Activated T-helper 1 cell treated with anti-CD3 and anti-CD28 coated beads, Interleukin-12 subunit alpha, Interleukin-12 subunit beta, Interleukin-2, Interleukin-4 antibody, amounts not matched to agents 30 ng/mL and 10 ng/mL and 1 ng/mL, durations not matched to agents 14 hours and 24 hours and 36 hours (primary cell): ENCODE data around the gene ITM2C. TPM values are rescaled to one million over a fixed set of nuclear protein-coding genes. Genes with fewer than 3 reads are reported as not detected.

Experiments used
- DNase-seq: peaks from one replicate; pipeline ENCODE4 v3.0.0; 2021; ENCODE audit warnings: low spot score
- H3K27ac Mint-ChIP-seq: one replicate; pipeline ENCODE4 v1.8.0; 2021; ENCODE audit warnings: mild to moderate bottlenecking, mixed read lengths
- H3K27me3 Mint-ChIP-seq: one replicate; pipeline ENCODE4 v1.8.0; 2022; ENCODE audit warnings: mild to moderate bottlenecking, moderate library complexity, mixed read lengths; ENCODE audit not compliant: insufficient read depth
- H3K36me3 Mint-ChIP-seq: one replicate; pipeline ENCODE4 v1.8.0; 2021; ENCODE audit warnings: low read depth, mixed read lengths
- H3K4me1 Mint-ChIP-seq: one replicate; pipeline ENCODE4 v1.8.0; 2021; ENCODE audit warnings: low read depth, mixed read lengths
- H3K4me3 Mint-ChIP-seq: one replicate; pipeline ENCODE4 v1.8.0; 2021; ENCODE audit warnings: mild to moderate bottlenecking, moderate library complexity, mixed read lengths
- H3K9me3 Mint-ChIP-seq: one replicate; pipeline ENCODE4 v1.8.0; 2021; ENCODE audit warnings: mixed read lengths
- intact Hi-C: fragments of 100-400 bp; cut with micrococcal nuclease; formaldehyde crosslinking; loops from one replicate; pipeline ENCODE4 v1.15.1; 2024
- total RNA-seq: library from RNA; stranded (reverse); gene quantifications from 2 replicates; pipeline ENCODE4 v1.2.3, GENCODE V29; 2022

The ITM2C gene
- total RNA-seq, 1 donor from 2014 or later: 4.2 TPM

DNA sequence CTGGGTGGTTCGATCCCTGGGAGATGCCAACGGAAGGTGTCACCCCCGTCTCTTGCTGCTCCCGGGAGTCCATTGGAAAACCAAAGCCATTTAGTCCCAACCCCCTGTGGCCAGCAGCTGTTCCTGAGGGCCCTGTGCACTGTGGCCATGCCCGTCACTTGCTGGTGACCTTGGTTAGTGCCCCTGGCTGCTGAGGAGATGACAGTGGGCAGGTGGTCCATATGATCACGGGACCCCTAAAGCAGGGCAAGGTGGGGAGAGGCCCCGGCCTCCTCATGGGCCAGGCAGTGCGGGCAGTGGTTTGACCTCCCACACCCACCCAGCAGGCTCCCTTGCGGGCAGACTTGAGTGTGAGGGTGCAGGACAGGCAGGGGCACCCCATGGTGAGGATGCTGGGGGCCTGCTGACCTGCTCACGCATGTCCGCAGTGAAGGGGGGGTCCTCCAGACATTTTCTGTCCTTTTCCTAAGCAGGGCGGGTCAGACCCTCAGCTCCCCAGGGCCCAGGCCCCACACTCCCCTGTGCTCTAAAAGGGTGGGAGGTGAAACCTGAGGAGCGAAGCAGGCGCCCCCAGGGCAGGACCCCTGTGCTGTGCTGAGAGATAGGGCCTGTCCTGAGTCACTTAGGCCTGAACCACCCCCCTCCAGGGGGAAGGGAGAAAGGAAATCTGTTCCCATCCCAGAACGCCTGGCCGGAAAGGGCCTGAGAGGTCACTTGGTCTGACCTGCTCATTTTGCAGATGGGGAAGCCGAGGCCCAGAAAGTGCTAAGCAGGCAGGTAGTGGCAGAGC, 6.8 kb downstream of the ITM2C start:
- no peak overlapping the region for H3K4me3 Mint-ChIP-seq
- H3K36me3 Mint-ChIP-seq: no peaks in the 10 kb centered on the region
- no peaks in the 10 kb centered on the region for H3K9me3 Mint-ChIP-seq
- H3K4me1 Mint-ChIP-seq: peaks cover 7% of the 10 kb centered on the region
- no peak overlapping the region for H3K27ac Mint-ChIP-seq
- DNase-seq: no peak
- intact Hi-C loops: no loop called here
- peaks cover 25% of the 10 kb centered on the region for H3K27me3 Mint-ChIP-seq

DNA sequence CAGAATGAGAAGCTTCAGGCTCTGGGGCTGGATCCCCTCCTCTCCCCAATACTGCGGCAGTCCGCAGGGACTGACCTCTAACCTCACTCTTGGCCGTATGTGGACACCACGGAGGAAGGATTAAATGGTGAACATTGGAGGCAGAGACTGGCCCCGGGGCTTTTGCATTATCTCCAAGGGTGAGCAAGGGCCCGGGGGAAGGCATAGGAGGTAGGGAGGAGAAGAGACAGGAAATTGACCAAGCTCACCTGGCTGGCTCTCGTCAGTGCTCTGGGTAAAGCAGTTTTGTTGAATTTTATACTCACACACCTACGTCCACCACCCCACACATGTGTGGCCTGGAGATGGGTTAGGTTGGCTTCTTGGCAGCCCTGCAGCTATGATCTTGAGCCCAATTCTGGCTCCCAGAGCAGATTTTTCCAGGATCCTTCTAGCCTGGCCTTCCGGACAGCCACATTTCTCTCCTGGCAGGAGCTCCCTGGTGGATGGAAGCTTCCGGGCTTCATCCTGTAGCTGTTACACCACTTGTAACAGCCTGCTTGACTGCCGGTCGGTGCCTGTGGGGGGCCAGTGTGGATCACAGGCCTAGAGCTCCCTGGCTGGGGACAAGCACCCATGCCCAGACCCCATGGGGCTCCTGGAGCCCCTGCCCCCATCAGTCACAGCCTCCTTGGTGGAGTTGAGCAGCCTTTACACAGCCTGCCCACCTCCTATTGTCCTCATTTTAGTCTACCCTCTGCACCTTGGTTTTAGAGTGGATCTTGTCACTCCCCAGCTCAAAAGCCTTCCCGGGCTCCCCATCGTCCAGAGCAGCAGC, 7.6 kb downstream of the ITM2C start:
- DNase-seq: no peak
- Mint-ChIP-seq H3K36me3 (no peaks in the 10 kb centered on the region), H3K27me3 (peaks cover 19% of the 10 kb centered on the region), H3K4me3 (no peak overlapping the region), H3K4me1 (no peaks in the 10 kb centered on the region), H3K27ac (no peak overlapping the region), H3K9me3 (no peaks in the 10 kb centered on the region)
- intact Hi-C loops: no loop called here

DNA sequence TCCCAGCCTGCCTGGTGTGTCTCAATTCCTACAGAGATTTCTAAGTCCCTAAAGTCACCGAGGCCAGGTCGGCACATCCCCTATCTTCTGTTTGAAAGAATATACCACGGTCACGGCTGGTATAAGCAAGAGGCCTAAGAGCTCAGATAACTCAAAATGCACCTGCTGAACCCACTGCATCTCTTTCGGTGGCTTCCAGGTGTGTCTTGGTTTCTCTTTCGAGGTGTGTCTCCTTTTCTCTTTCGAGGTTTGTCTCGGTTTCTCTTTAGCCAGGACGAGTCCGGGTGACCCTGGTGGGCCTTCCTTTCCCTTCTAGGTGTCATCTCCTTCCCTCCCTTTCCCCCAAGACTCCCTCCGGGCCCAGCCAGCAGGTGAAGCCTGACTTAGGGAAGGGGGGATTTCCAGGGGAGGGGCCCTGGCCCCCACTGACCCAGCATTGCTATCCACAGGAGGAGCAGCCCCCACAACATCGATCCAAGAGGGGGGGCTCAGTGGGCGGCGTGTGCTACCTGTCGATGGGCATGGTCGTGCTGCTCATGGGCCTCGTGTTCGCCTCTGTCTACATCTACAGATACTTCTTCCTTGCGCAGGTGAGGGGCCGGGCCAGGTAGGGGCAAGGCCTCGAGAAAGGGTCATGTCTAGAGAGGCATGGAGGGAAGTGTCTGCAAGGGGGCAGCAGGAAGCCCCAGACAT, 8.4 kb downstream of the ITM2C start:
- Mint-ChIP-seq H3K4me3 (no peak overlapping the region), H3K27me3 (peaks cover 18% of the 10 kb centered on the region), H3K27ac (no peak overlapping the region), H3K9me3 (no peaks in the 10 kb centered on the region), H3K4me1 (no peaks in the 10 kb centered on the region), H3K36me3 (no peaks in the 10 kb centered on the region)
- no peak for DNase-seq
- intact Hi-C loops: no loop called here

DNA sequence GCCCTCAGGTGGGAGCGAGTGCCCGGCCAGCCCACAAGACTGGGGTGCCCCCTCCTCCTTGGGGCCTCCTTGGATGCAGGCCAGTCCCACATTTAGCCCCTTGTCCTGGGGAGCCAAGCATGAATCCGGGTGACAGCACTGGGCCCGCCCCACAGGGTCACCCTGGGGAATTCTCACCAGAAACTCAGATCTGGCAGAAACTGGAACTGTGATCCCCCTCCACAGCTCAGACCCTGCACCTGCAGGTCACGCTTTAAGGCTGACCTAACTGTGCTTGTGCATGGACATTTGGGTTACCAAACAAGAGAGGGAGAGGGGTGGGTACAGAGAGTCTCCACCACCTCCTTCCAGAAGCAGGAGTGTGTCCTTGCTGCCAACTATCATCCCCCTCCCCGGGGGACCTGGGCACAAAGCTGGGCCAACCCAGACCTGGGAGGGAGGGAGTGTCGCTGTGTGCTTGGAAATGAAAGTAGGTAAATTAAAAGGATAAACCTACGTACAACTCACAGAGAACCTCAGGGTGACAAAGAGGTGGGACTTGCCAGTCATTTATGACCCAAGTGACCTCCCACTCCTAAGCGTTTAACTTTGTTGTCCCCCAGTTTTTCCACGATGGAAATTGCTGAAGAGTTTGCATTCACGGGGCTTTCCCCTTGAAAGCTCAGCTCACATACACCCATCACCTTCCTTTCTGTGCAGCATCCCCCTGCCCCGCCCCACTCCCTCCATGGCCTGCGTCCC, 9.1 kb downstream of the ITM2C start:
- no peaks in the 10 kb centered on the region for H3K4me1 Mint-ChIP-seq
- peaks cover 18% of the 10 kb centered on the region for H3K27me3 Mint-ChIP-seq
- no peak for DNase-seq
- H3K27ac Mint-ChIP-seq: no peak overlapping the region
- no peak overlapping the region for H3K4me3 Mint-ChIP-seq
- intact Hi-C loops: no loop called here
- H3K36me3 Mint-ChIP-seq: no peaks in the 10 kb centered on the region
- H3K9me3 Mint-ChIP-seq: no peaks in the 10 kb centered on the region

DNA sequence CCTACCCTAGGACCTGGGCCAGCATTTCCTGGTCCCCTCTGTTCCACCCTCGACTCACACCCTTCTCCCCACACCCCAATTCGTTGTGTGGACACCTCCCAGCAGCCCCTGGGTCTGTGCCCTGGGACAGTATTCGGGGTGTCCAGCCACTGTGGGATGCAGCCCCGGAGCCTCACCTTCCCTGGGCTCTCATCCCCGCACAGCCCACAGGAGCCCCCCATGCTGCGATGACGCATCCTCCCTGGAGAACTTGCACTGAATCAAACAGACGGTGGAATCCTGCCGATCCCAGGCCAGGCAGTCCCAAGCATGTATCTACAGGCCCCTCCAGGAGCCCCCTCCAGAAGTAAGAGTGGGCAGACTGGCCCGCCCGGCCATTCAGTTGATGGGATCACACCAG, 9.7 kb downstream of the ITM2C start:
- Mint-ChIP-seq H3K27me3 (peaks cover 22% of the 10 kb centered on the region), H3K4me1 (no peaks in the 10 kb centered on the region), H3K9me3 (no peaks in the 10 kb centered on the region), H3K36me3 (no peaks in the 10 kb centered on the region), H3K27ac (no peak overlapping the region), H3K4me3 (no peak overlapping the region)
- DNase-seq: no peak
- intact Hi-C loops: no loop called here

DNA sequence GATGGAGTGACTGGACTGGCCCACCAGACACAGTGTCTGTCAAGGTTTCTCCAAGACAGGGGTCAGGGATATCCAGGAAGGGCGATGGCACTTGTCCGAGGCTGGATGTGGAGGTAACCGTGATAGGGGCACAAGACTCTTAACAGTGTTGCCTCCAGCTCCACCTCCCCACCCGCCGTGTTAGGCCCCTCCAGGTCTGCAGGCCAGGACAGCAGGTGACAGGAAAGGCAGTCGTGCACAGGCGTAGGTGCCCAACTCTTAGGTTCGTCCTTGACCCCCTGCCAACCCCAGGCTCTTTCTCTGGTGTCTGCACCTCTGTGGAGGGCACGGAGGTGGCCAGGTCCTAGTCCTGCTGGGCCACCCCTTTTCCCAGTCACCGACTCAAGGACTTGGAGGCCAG, 10.1 kb downstream of the ITM2C start:
- H3K4me3 Mint-ChIP-seq: no peak overlapping the region
- intact Hi-C loops: no loop called here
- no peaks in the 10 kb centered on the region for H3K9me3 Mint-ChIP-seq
- no peak overlapping the region for H3K27ac Mint-ChIP-seq
- no peaks in the 10 kb centered on the region for H3K4me1 Mint-ChIP-seq
- H3K27me3 Mint-ChIP-seq: peaks cover 20% of the 10 kb centered on the region
- DNase-seq: no peak
- H3K36me3 Mint-ChIP-seq: no peaks in the 10 kb centered on the region

DNA sequence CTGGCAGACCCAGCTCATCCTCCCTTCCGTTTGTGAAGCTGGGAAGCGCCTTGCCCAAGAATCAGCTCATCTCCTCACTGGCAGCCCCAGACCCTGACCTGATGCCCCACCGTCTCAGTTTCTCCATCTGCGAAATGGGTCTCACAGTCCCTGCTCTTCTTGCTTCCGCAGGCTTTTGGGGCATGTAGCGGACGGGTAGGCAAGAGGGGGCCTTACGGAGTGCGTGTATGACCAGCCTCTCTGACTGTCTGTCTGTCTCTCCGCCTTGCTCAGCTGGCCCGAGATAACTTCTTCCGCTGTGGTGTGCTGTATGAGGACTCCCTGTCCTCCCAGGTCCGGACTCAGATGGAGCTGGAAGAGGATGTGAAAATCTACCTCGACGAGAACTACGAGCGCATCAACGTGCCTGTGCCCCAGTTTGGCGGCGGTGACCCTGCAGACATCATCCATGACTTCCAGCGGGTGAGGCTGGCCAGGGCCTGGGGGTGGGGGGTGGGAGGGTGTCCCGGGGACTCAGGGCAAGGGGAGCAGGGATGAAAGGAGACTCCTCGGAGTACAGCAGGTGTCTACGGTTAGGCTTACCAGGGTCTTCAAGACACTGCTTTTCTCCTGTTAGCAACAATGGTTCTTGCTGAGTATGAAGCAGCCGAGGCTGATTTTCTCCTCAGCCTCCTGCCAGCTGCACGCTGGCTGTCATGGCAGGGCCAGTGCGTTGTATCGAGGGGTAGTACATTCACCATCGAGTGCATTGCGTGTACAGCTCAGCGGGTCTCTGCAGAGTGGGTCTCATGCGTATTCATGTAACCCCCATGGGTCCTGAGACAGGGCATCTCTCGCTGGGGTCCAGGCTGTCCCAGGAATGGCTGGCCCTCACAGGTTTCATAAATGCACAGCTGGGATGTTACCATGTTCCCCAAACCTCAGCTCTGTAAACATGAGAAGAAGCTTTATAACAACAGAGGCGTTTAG, 10.9 kb downstream of the ITM2C start:
- intact Hi-C loops: no loop called here

DNA sequence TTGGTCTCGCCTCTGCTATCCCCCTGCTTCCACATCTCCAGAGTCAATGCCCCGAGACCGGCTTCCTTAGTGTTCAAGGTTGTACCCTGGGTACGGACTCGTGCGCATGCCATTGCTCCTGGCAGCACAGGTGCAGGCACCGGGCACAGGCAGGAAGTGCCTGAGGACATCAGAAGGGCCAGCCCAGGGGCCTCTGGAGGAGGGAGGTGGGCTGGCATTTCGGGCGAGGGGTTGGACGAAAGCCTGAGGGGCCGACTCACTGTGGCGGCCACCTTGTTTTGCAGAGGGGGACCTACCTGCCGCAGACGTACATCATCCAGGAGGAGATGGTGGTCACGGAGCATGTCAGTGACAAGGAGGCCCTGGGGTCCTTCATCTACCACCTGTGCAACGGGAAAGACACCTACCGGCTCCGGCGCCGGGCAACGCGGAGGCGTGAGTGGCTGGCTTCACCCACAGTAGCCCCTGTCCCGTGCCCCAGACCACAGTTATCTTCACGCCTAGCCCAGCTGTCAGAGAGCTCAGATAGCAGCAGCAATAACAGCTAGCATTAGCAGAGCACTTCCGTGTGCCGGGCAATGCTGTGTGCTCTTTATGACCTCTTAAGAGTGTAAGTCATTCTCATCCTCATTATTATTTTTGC, 12.5 kb downstream of the ITM2C start:
- H3K4me1 Mint-ChIP-seq: no peaks in the 10 kb centered on the region
- no peak overlapping the region for H3K4me3 Mint-ChIP-seq

More for the DNA sequence above, 10.9 kb downstream of the ITM2C start:
- peak overlapping the region; percentile 29 for H3K27ac Mint-ChIP-seq
- H3K4me3 Mint-ChIP-seq: no peak overlapping the region
- H3K36me3 Mint-ChIP-seq: no peaks in the 10 kb centered on the region
- H3K9me3 Mint-ChIP-seq: no peaks in the 10 kb centered on the region
- no peaks in the 10 kb centered on the region for H3K4me1 Mint-ChIP-seq
- DNase-seq: no peak
- peaks cover 13% of the 10 kb centered on the region for H3K27me3 Mint-ChIP-seq

DNA sequence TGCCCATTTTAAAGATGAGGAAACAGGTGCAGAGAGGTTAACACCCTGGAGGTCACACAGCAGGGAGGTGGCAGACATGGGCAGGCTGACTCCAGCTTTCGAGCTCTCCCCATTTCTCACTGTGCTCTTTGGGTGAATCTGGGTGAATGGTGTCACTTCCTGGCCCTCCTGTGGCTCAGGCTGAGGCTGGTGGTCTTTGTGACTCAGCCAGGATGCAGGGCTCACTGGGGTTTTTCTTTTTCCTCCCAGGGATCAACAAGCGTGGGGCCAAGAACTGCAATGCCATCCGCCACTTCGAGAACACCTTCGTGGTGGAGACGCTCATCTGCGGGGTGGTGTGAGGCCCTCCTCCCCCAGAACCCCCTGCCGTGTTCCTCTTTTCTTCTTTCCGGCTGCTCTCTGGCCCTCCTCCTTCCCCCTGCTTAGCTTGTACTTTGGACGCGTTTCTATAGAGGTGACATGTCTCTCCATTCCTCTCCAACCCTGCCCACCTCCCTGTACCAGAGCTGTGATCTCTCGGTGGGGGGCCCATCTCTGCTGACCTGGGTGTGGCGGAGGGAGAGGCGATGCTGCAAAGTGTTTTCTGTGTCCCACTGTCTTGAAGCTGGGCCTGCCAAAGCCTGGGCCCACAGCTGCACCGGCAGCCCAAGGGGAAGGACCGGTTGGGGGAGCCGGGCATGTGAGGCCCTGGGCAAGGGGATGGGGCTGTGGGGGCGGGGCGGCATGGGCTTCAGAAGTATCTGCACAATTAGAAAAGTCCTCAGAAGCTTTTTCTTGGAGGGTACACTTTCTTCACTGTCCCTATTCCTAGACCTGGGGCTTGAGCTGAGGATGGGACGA, 13.2 kb downstream of the ITM2C start:
- no peak overlapping the region for H3K4me3 Mint-ChIP-seq
- DNase-seq: no peak
- H3K9me3 Mint-ChIP-seq: no peaks in the 10 kb centered on the region
- peaks cover 24% of the 10 kb centered on the region for H3K27me3 Mint-ChIP-seq
- H3K27ac Mint-ChIP-seq: no peak overlapping the region
- no peaks in the 10 kb centered on the region for H3K36me3 Mint-ChIP-seq
- intact Hi-C loops: no loop called here
- no peaks in the 10 kb centered on the region for H3K4me1 Mint-ChIP-seq

More for the DNA sequence above, 12.5 kb downstream of the ITM2C start:
- intact Hi-C loops: no loop called here
- DNase-seq: no peak
- H3K9me3 Mint-ChIP-seq: no peaks in the 10 kb centered on the region
- H3K36me3 Mint-ChIP-seq: no peaks in the 10 kb centered on the region
- H3K27me3 Mint-ChIP-seq: peaks cover 18% of the 10 kb centered on the region
- no peak overlapping the region for H3K27ac Mint-ChIP-seq

DNA sequence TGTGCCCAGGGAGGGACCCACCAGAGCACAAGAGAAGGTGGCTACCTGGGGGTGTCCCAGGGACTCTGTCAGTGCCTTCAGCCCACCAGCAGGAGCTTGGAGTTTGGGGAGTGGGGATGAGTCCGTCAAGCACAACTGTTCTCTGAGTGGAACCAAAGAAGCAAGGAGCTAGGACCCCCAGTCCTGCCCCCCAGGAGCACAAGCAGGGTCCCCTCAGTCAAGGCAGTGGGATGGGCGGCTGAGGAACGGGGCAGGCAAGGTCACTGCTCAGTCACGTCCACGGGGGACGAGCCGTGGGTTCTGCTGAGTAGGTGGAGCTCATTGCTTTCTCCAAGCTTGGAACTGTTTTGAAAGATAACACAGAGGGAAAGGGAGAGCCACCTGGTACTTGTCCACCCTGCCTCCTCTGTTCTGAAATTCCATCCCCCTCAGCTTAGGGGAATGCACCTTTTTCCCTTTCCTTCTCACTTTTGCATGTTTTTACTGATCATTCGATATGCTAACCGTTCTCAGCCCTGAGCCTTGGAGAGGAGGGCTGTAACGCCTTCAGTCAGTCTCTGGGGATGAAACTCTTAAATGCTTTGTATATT, 14.0 kb downstream of the ITM2C start:
- H3K27me3 Mint-ChIP-seq: peaks cover 24% of the 10 kb centered on the region
- H3K4me1 Mint-ChIP-seq: no peaks in the 10 kb centered on the region
- intact Hi-C loops: no loop called here
- H3K9me3 Mint-ChIP-seq: no peaks in the 10 kb centered on the region
- no peak for DNase-seq
- no peak overlapping the region for H3K4me3 Mint-ChIP-seq
- no peaks in the 10 kb centered on the region for H3K36me3 Mint-ChIP-seq
- H3K27ac Mint-ChIP-seq: no peak overlapping the region
